Central memory CD8-positive, alpha-beta T cell (primary cell): ENCODE results near the gene ZMIZ2.
"Not testable (repeated sequence)": the region's sequence is repeated elsewhere in the genome, so short reads cannot be mapped to it uniquely, and the experiment has no call there.

ENCODE experiments used
- ATAC-seq: fragments of 150-1000 bp; cut with Tn5 transposase; replicated peaks from 2 replicates; pipeline ENCODE4 v1.10.0; 2022; ENCODE audit warnings: mild to moderate bottlenecking, moderate FRiP score, moderate number of reproducible peaks; ENCODE audit not compliant: poor library complexity, severe bottlenecking; ENCODE audit errors: extremely low read depth
- DNase-seq, 2 donors: peaks; one replicate each; pipeline ENCODE4 v3.0.0; 2021; ENCODE audit warnings: low spot score in 2 of 2
- H3K27ac Mint-ChIP-seq: one replicate; pipeline ENCODE4 v1.8.0; 2022; ENCODE audit warnings: low read depth, mild to moderate bottlenecking, moderate library complexity, mixed read lengths
- H3K27me3 Mint-ChIP-seq: one replicate; pipeline ENCODE4 v1.8.0; 2022; ENCODE audit warnings: mixed read lengths
- H3K36me3 Mint-ChIP-seq: one replicate; pipeline ENCODE4 v1.8.0; 2022; ENCODE audit warnings: mild to moderate bottlenecking, moderate library complexity, mixed read lengths; ENCODE audit not compliant: insufficient read depth
- H3K4me1 Mint-ChIP-seq: one replicate; pipeline ENCODE4 v1.8.0; 2022; ENCODE audit warnings: mixed read lengths
- H3K4me3 Mint-ChIP-seq: one replicate; pipeline ENCODE4 v1.8.0; 2022; ENCODE audit warnings: mild to moderate bottlenecking, moderate library complexity, mixed read lengths
- H3K9me3 Mint-ChIP-seq: one replicate; pipeline ENCODE4 v1.8.0; 2022; ENCODE audit warnings: mixed read lengths

ZMIZ2 gene

GRCh38 chr7:44712012-44712411 lies 36.6 kb upstream of the ZMIZ2 start:
- Mint-ChIP-seq H3K27me3 (no peaks in the 10 kb centered on the region), H3K4me3 (no peak overlapping the region), H3K9me3 (no peaks in the 10 kb centered on the region), H3K36me3 (peaks cover 12% of the 10 kb centered on the region), H3K4me1 (peaks cover 11% of the 10 kb centered on the region), H3K27ac (peak overlapping the region; percentile 80)
- no peak for ATAC-seq
- no peak for DNase-seq

GRCh38 chr7:44713141-44713540 lies 35.5 kb upstream of the ZMIZ2 start:
- no peak for DNase-seq
- no peak for ATAC-seq
- Mint-ChIP-seq H3K27me3 (no peaks in the 10 kb centered on the region), H3K4me3 (no peak overlapping the region), H3K4me1 (peaks cover 11% of the 10 kb centered on the region), H3K27ac (peak overlapping the region; percentile 80), H3K36me3 (peaks cover 9% of the 10 kb centered on the region), H3K9me3 (no peaks in the 10 kb centered on the region)

- Mint-ChIP-seq H3K4me3 (no peak overlapping the region), H3K9me3 (no peaks in the 10 kb centered on the region), H3K27ac (no peak overlapping the region), H3K27me3 (no peaks in the 10 kb centered on the region), H3K36me3 (peaks cover 6% of the 10 kb centered on the region), H3K4me1 (peaks cover 11% of the 10 kb centered on the region)
- ATAC-seq = no peak
- DNase-seq = no peak
Measured at GRCh38 chr7:44713680-44714335, 34.8 kb upstream of the ZMIZ2 start.

GRCh38 chr7:44716205-44716604 lies 32.4 kb upstream of the ZMIZ2 start:
- no peak for DNase-seq
- Mint-ChIP-seq H3K4me3 (no peak overlapping the region), H3K27me3 (no peaks in the 10 kb centered on the region), H3K27ac (no peak overlapping the region), H3K36me3 (peaks cover 1% of the 10 kb centered on the region), H3K4me1 (peaks cover 11% of the 10 kb centered on the region), H3K9me3 (no peaks in the 10 kb centered on the region)
- no peak for ATAC-seq

GRCh38 chr7:44720301-44720700 lies 28.3 kb upstream of the ZMIZ2 start:
- Mint-ChIP-seq H3K4me1 (no peaks in the 10 kb centered on the region), H3K36me3 (no peaks in the 10 kb centered on the region), H3K9me3 (no peaks in the 10 kb centered on the region), H3K4me3 (no peak overlapping the region), H3K27ac (no peak overlapping the region), H3K27me3 (no peaks in the 10 kb centered on the region)
- no peak for ATAC-seq
- no peak for DNase-seq

- Mint-ChIP-seq H3K27ac (no peak overlapping the region), H3K4me1 (peaks cover 5% of the 10 kb centered on the region), H3K36me3 (no peaks in the 10 kb centered on the region), H3K9me3 (no peaks in the 10 kb centered on the region), H3K4me3 (no peak overlapping the region), H3K27me3 (peaks cover 11% of the 10 kb centered on the region)
- ATAC-seq (no peak), DNase-seq (no peak)
Measured at GRCh38 chr7:44724276-44724675, 24.4 kb upstream of the ZMIZ2 start.

- DNase-seq, H3K36me3 Mint-ChIP-seq, H3K9me3 Mint-ChIP-seq, H3K27ac Mint-ChIP-seq, H3K4me1 Mint-ChIP-seq, ATAC-seq, H3K4me3 Mint-ChIP-seq: not testable (repeated sequence)
- peaks cover 11% of the 10 kb centered on the region for H3K27me3 Mint-ChIP-seq
Measured at GRCh38 chr7:44726250-44726649, 22.4 kb upstream of the ZMIZ2 start.

- peaks cover 5% of the 10 kb centered on the region for H3K4me1 Mint-ChIP-seq
- H3K36me3 Mint-ChIP-seq = no peaks in the 10 kb centered on the region
- no peak for ATAC-seq
- no peak overlapping the region for H3K4me3 Mint-ChIP-seq
- no peak overlapping the region for H3K27ac Mint-ChIP-seq
- no peak for DNase-seq
- peaks cover 11% of the 10 kb centered on the region for H3K27me3 Mint-ChIP-seq
- no peaks in the 10 kb centered on the region for H3K9me3 Mint-ChIP-seq
Measured at GRCh38 chr7:44727158-44727936, 21.3 kb upstream of the ZMIZ2 start.

GRCh38 chr7:44727937-44728262 lies 20.7 kb upstream of the ZMIZ2 start:
- Mint-ChIP-seq H3K4me3 (no peak overlapping the region), H3K4me1 (peaks cover 5% of the 10 kb centered on the region), H3K27ac (no peak overlapping the region), H3K27me3 (peaks cover 11% of the 10 kb centered on the region), H3K9me3 (no peaks in the 10 kb centered on the region), H3K36me3 (no peaks in the 10 kb centered on the region)
- ATAC-seq = no peak
- no peak for DNase-seq

- H3K36me3 Mint-ChIP-seq = no peaks in the 10 kb centered on the region
- H3K27ac Mint-ChIP-seq = no peak overlapping the region
- peaks cover 11% of the 10 kb centered on the region for H3K27me3 Mint-ChIP-seq
- no peak overlapping the region for H3K4me3 Mint-ChIP-seq
- H3K4me1 Mint-ChIP-seq = peaks cover 6% of the 10 kb centered on the region
- ATAC-seq (no peak), DNase-seq (no peak)
- no peaks in the 10 kb centered on the region for H3K9me3 Mint-ChIP-seq
Measured at GRCh38 chr7:44729949-44730590, 18.6 kb upstream of the ZMIZ2 start.

- H3K9me3 Mint-ChIP-seq, ATAC-seq, H3K27ac Mint-ChIP-seq, H3K27me3 Mint-ChIP-seq, H3K4me1 Mint-ChIP-seq, H3K36me3 Mint-ChIP-seq, DNase-seq, H3K4me3 Mint-ChIP-seq: not testable (repeated sequence)
Measured at GRCh38 chr7:44732971-44733370, 15.7 kb upstream of the ZMIZ2 start.

- no peak overlapping the region for H3K27ac Mint-ChIP-seq
- H3K36me3 Mint-ChIP-seq = no peaks in the 10 kb centered on the region
- ATAC-seq = no peak
- H3K4me1 Mint-ChIP-seq = peaks cover 9% of the 10 kb centered on the region
- no peak for DNase-seq
- H3K9me3 Mint-ChIP-seq = no peaks in the 10 kb centered on the region
- H3K4me3 Mint-ChIP-seq = no peak overlapping the region
- no peaks in the 10 kb centered on the region for H3K27me3 Mint-ChIP-seq
Measured at GRCh38 chr7:44733708-44734481, 14.8 kb upstream of the ZMIZ2 start.
